Lower leg skin (tissue), 4 donors: ENCODE data around the gene CYP20A1. TPM values are rescaled to one million over a fixed set of nuclear protein-coding genes. Genes with fewer than 3 reads are reported as not detected.
"Not testable (repeated sequence)": the region's sequence is repeated elsewhere in the genome, so short reads cannot be mapped to it uniquely, and the experiment has no call there.

Source experiments
- DNase-seq, 2 donors: peaks; one replicate each; pipeline ENCODE4 v3.0.0-alpha.2; 2019; ENCODE audit warnings: low spot score in 2 of 2
- H3K4me3 ChIP-seq: fragments of 200-600 bp; sonication (generic); 2 replicates; pipeline ENCODE4 v1.5.1; 2017; ENCODE audit warnings: mild to moderate bottlenecking, low read depth; ENCODE audit not compliant: poor library complexity, severe bottlenecking
- POLR2A ChIP-seq, 2 donors: fragments of 450-650 bp; IDR thresholded peaks; one replicate each; pipeline ENCODE4 v1.6.1; 2016 to 2017; ENCODE audit warnings: antibody characterized with exemption in 2 of 2, mild to moderate bottlenecking in 1 of 2, moderate library complexity in 1 of 2
- WGBS, 2 donors: methylation state at CpG; one replicate each; pipeline ENCODE4 v1.1.5; 2018; 5-methylcytosine and 5-hydroxymethylcytosine counted together
- intact Hi-C: fragments of 100-400 bp; cut with DNase I; formaldehyde crosslinking; loops from one replicate; pipeline ENCODE4 v1.15.0; 2023; ENCODE audit warnings: low total_unique reads
- total RNA-seq, 4 donors: library from RNA; depleted of rRNA; stranded (reverse); fragments of >200 nt; gene quantifications; one replicate each; pipeline ENCODE4 v1.1.0, GENCODE V29; 2016
- TF ChIP-seq, protein P1 (sequence below), 3 donors: fragments of 450-650 bp; IDR thresholded peaks; one replicate each; pipeline ENCODE4 v1.5.1; 2016; ENCODE audit warnings: antibody characterized with exemption in 3 of 3, mild to moderate bottlenecking in 3 of 3, moderate library complexity in 2 of 3

CYP20A1 gene
- total RNA-seq, 4 donors from 2014 or later: 11.9 to 25.5 (median 16.1) TPM

DNA sequence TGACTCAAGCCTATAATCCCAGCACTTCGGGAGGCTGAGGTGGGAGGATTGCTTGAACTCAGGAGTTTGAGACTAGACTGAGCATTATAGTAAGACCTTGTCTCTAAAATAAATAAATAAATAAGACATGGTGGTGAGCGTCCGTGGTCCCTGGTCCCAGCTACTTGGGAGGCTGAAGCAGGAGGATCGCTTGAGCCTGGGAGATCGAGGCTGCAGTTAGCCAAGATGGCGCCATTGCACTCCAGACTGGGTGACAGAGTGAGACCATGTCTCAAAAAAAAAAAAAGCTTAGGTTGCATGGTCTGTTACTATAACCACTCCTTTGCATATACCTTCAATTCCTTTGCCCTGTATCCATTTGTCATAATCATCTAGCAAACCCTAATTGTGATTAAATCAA, 3.7 kb downstream of the CYP20A1 start:
- 95% methylated on average over 6 of the region's 6 CpGs for WGBS, 2 donors
- TF ChIP-seq, protein P1, sequence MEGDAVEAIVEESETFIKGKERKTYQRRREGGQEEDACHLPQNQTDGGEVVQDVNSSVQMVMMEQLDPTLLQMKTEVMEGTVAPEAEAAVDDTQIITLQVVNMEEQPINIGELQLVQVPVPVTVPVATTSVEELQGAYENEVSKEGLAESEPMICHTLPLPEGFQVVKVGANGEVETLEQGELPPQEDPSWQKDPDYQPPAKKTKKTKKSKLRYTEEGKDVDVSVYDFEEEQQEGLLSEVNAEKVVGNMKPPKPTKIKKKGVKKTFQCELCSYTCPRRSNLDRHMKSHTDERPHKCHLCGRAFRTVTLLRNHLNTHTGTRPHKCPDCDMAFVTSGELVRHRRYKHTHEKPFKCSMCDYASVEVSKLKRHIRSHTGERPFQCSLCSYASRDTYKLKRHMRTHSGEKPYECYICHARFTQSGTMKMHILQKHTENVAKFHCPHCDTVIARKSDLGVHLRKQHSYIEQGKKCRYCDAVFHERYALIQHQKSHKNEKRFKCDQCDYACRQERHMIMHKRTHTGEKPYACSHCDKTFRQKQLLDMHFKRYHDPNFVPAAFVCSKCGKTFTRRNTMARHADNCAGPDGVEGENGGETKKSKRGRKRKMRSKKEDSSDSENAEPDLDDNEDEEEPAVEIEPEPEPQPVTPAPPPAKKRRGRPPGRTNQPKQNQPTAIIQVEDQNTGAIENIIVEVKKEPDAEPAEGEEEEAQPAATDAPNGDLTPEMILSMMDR (IDR thresholded peaks at IDR 0.05): no peak
- no peak for TF ChIP-seq POLR2A (IDR thresholded peaks at IDR 0.05)
- H3K4me3 ChIP-seq: no peak overlapping the region
- DNase-seq: no peak
- intact Hi-C loops: no loop called here

GRCh38 chr2:203246646-203247045, 7.8 kb downstream of the CYP20A1 start:
- 96 to 97% methylated on average over 3 of the region's 3 CpGs for WGBS, 2 donors
- DNase-seq: no peak
- intact Hi-C loops: no loop called here
- H3K4me3 ChIP-seq: no peak overlapping the region
- no peak for TF ChIP-seq POLR2A (IDR thresholded peaks at IDR 0.05)
- TF ChIP-seq, protein P1 (IDR thresholded peaks at IDR 0.05): no peak

DNA sequence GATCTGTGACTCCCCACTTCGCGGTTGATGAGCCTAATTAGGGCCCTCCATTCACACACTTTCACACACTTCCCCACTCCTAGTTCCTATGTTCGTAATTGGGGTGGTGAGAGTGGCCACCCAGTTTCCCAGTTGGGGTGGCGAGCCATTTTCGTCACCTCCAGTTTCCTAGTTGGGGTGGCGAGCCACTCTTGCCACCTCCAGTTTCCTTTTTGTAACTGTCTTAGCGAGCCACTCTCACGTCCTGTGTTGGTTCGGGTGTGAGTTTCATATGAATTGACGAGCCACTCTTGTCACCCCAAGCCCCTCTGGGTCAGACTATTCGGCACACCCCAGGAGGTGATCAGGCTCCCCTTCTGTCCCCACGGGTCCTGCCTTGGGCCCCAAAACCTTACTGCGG, 14.0 kb downstream of the CYP20A1 start:
- no peak for DNase-seq
- TF ChIP-seq, protein P1 (IDR thresholded peaks at IDR 0.05): no peak
- TF ChIP-seq POLR2A (IDR thresholded peaks at IDR 0.05): no peak
- intact Hi-C loops: no loop called here
- no peak overlapping the region for H3K4me3 ChIP-seq
- 96 to 98% methylated on average over 13 of the region's 13 CpGs for WGBS, 2 donors

DNA sequence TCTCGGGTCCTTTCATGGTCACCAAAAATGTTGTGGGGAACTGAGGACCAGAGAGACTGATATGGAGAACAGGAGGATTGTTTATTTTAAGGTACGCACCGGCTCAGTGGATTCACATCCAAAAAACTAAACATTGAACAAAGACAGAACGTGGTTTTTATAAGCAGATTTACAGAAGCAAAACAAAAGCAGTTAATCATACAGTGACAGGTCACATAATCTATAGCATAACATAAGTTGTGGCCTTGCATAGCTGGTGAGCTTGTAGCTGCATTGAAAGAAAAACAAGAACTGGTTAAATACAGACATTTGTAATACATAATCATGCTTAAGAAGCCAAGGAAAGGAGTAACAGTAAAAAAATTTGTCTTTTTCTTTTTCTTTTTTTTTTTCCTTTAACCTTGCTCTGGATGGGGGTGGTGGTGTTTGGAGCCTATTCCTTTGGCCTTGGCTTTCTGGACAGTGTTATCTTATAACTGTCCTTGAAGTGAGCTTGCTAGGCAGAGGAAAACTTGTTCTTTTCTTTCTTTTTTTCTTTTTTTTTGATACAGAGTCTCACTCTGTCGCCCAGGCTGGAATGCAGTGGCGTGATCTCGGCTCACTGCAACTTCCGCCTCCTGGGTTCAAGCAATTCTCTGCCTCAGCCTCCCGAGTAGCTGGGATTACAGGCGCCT, 14.7 kb downstream of the CYP20A1 start:
- DNase-seq, H3K4me3 ChIP-seq, intact Hi-C loops: not testable (repeated sequence)
- WGBS, 2 donors: 84% methylated on average over 10 of the region's 10 CpGs

- WGBS, 2 donors: 92 to 96% methylated on average over 3 of the region's 3 CpGs
- no peak for DNase-seq
- intact Hi-C loops: no loop called here
- no peak overlapping the region for H3K4me3 ChIP-seq
- TF ChIP-seq, protein P1 (IDR thresholded peaks at IDR 0.05): no peak
- TF ChIP-seq POLR2A (IDR thresholded peaks at IDR 0.05): no peak
These were observed 22.7 kb downstream of the CYP20A1 start for GRCh38 chr2:203261326-203262159.

- intact Hi-C loops: no loop called here
- H3K4me3 ChIP-seq: no peak overlapping the region
- DNase-seq: no peak
- TF ChIP-seq POLR2A (IDR thresholded peaks at IDR 0.05): no peak
- TF ChIP-seq, protein P1 (IDR thresholded peaks at IDR 0.05): no peak
These were observed 40.5 kb downstream of the CYP20A1 start for GRCh38 chr2:203279288-203279687.
